ENCODE data around the gene SUGCT.
"Not testable (repeated sequence)": the region's sequence is repeated elsewhere in the genome, so short reads cannot be mapped to it uniquely, and the experiment has no call there.

The SUGCT gene

GRCh38 chr7:40400525-40400924, 265.7 kb downstream of the SUGCT start:
- FAIRE-seq = no peak
- TF ChIP-seq POU2F2 (IDR thresholded peaks at IDR 0.05; ENCODE audit: low read depth, low read length) (no peak), POLR2A (IDR thresholded peaks at IDR 0.05; ENCODE audit: low read depth, low read length) (no peak), POLR2AphosphoS5 (IDR thresholded peaks at IDR 0.05; ENCODE audit: low read depth, low read length) (no peak), SPI1 (IDR thresholded peaks at IDR 0.05; ENCODE audit: low read depth, low read length) (no peak), TAF1 (IDR thresholded peaks at IDR 0.05; ENCODE audit: low read depth, low read length) (no peak), PAX5 (IDR thresholded peaks at IDR 0.05; ENCODE audit: insufficient read depth, low read length, severe bottlenecking) (no peak)

GRCh38 chr7:40401406-40401805, 266.6 kb downstream of the SUGCT start:
- FAIRE-seq = no peak
- no peak for TF ChIP-seq POLR2AphosphoS5 (IDR thresholded peaks at IDR 0.05; ENCODE audit: low read depth, low read length)
- no peak for TF ChIP-seq SPI1 (IDR thresholded peaks at IDR 0.05; ENCODE audit: low read depth, low read length)
- TF ChIP-seq POU2F2 (IDR thresholded peaks at IDR 0.05; ENCODE audit: low read depth, low read length) = no peak
- TF ChIP-seq POLR2A (IDR thresholded peaks at IDR 0.05; ENCODE audit: low read depth, low read length) = no peak
- TF ChIP-seq TAF1 (IDR thresholded peaks at IDR 0.05; ENCODE audit: low read depth, low read length) = no peak
- TF ChIP-seq PAX5 (IDR thresholded peaks at IDR 0.05; ENCODE audit: insufficient read depth, low read length, severe bottlenecking) = no peak
- no peak for DNase-seq (ENCODE audit: insufficient read length, low spot score)

More at GRCh38 chr7:40400525-40400924, 265.7 kb downstream of the SUGCT start:
- DNase-seq (ENCODE audit: insufficient read length, low spot score) = no peak

- TF ChIP-seq POLR2AphosphoS5 (IDR thresholded peaks at IDR 0.05; ENCODE audit: low read depth, low read length) (no peak), SPI1 (IDR thresholded peaks at IDR 0.05; ENCODE audit: low read depth, low read length) (no peak), POU2F2 (IDR thresholded peaks at IDR 0.05; ENCODE audit: low read depth, low read length) (no peak), POLR2A (IDR thresholded peaks at IDR 0.05; ENCODE audit: low read depth, low read length) (no peak), TAF1 (IDR thresholded peaks at IDR 0.05; ENCODE audit: low read depth, low read length) (no peak), PAX5 (IDR thresholded peaks at IDR 0.05; ENCODE audit: insufficient read depth, low read length, severe bottlenecking) (no peak)
- FAIRE-seq (no peak), DNase-seq (ENCODE audit: insufficient read length, low spot score) (no peak)
These were observed 267.9 kb downstream of the SUGCT start for GRCh38 chr7:40402661-40403060.

GRCh38 chr7:40403703-40404476, 269.1 kb downstream of the SUGCT start:
- DNase-seq (ENCODE audit: insufficient read length, low spot score) (no peak), FAIRE-seq (no peak)
- no peak for TF ChIP-seq TAF1 (IDR thresholded peaks at IDR 0.05; ENCODE audit: low read depth, low read length)
- no peak for TF ChIP-seq SPI1 (IDR thresholded peaks at IDR 0.05; ENCODE audit: low read depth, low read length)
- TF ChIP-seq POLR2A (IDR thresholded peaks at IDR 0.05; ENCODE audit: low read depth, low read length) = no peak
- TF ChIP-seq PAX5 (IDR thresholded peaks at IDR 0.05; ENCODE audit: insufficient read depth, low read length, severe bottlenecking) = no peak
- TF ChIP-seq POU2F2 (IDR thresholded peaks at IDR 0.05; ENCODE audit: low read depth, low read length) = no peak
- TF ChIP-seq POLR2AphosphoS5 (IDR thresholded peaks at IDR 0.05; ENCODE audit: low read depth, low read length) = no peak

- DNase-seq (ENCODE audit: insufficient read length, low spot score) = no peak
- FAIRE-seq = no peak
- TF ChIP-seq POU2F2 (IDR thresholded peaks at IDR 0.05; ENCODE audit: low read depth, low read length) = no peak
- no peak for TF ChIP-seq POLR2AphosphoS5 (IDR thresholded peaks at IDR 0.05; ENCODE audit: low read depth, low read length)
- TF ChIP-seq SPI1 (IDR thresholded peaks at IDR 0.05; ENCODE audit: low read depth, low read length) = no peak
- no peak for TF ChIP-seq TAF1 (IDR thresholded peaks at IDR 0.05; ENCODE audit: low read depth, low read length)
- TF ChIP-seq POLR2A (IDR thresholded peaks at IDR 0.05; ENCODE audit: low read depth, low read length) = no peak
- TF ChIP-seq PAX5 (IDR thresholded peaks at IDR 0.05; ENCODE audit: insufficient read depth, low read length, severe bottlenecking) = no peak
These were observed 271.2 kb downstream of the SUGCT start for GRCh38 chr7:40405991-40406390.

GRCh38 chr7:40412323-40412722, 277.5 kb downstream of the SUGCT start:
- DNase-seq (ENCODE audit: insufficient read length, low spot score) = no peak
- no peak for TF ChIP-seq PAX5 (IDR thresholded peaks at IDR 0.05; ENCODE audit: insufficient read depth, low read length, severe bottlenecking)
- TF ChIP-seq TAF1 (IDR thresholded peaks at IDR 0.05; ENCODE audit: low read depth, low read length) = no peak
- TF ChIP-seq SPI1 (IDR thresholded peaks at IDR 0.05; ENCODE audit: low read depth, low read length) = no peak
- TF ChIP-seq POLR2AphosphoS5 (IDR thresholded peaks at IDR 0.05; ENCODE audit: low read depth, low read length) = no peak
- no peak for TF ChIP-seq POLR2A (IDR thresholded peaks at IDR 0.05; ENCODE audit: low read depth, low read length)
- TF ChIP-seq POU2F2 (IDR thresholded peaks at IDR 0.05; ENCODE audit: low read depth, low read length) = no peak
- FAIRE-seq = no peak

- not testable (repeated sequence) for FAIRE-seq
These were observed 279.9 kb downstream of the SUGCT start for GRCh38 chr7:40414704-40415103.

GRCh38 chr7:40418448-40418847, 283.6 kb downstream of the SUGCT start:
- no peak for DNase-seq (ENCODE audit: insufficient read length, low spot score)
- TF ChIP-seq POU2F2 (IDR thresholded peaks at IDR 0.05; ENCODE audit: low read depth, low read length) (no peak), PAX5 (IDR thresholded peaks at IDR 0.05; ENCODE audit: insufficient read depth, low read length, severe bottlenecking) (no peak), TAF1 (IDR thresholded peaks at IDR 0.05; ENCODE audit: low read depth, low read length) (no peak), POLR2AphosphoS5 (IDR thresholded peaks at IDR 0.05; ENCODE audit: low read depth, low read length) (no peak), POLR2A (IDR thresholded peaks at IDR 0.05; ENCODE audit: low read depth, low read length) (no peak), SPI1 (IDR thresholded peaks at IDR 0.05; ENCODE audit: low read depth, low read length) (no peak)
- no peak for FAIRE-seq

More at GRCh38 chr7:40414704-40415103, 279.9 kb downstream of the SUGCT start:
- DNase-seq (ENCODE audit: insufficient read length, low spot score) = not testable (repeated sequence)

GRCh38 chr7:40418983-40419382, 284.2 kb downstream of the SUGCT start:
- DNase-seq (ENCODE audit: insufficient read length, low spot score) = no peak
- TF ChIP-seq POU2F2 (IDR thresholded peaks at IDR 0.05; ENCODE audit: low read depth, low read length) = no peak
- no peak for TF ChIP-seq TAF1 (IDR thresholded peaks at IDR 0.05; ENCODE audit: low read depth, low read length)
- no peak for TF ChIP-seq PAX5 (IDR thresholded peaks at IDR 0.05; ENCODE audit: insufficient read depth, low read length, severe bottlenecking)
- no peak for TF ChIP-seq POLR2AphosphoS5 (IDR thresholded peaks at IDR 0.05; ENCODE audit: low read depth, low read length)
- no peak for TF ChIP-seq SPI1 (IDR thresholded peaks at IDR 0.05; ENCODE audit: low read depth, low read length)
- TF ChIP-seq POLR2A (IDR thresholded peaks at IDR 0.05; ENCODE audit: low read depth, low read length) = no peak
- no peak for FAIRE-seq

GRCh38 chr7:40419806-40420205, 285.0 kb downstream of the SUGCT start:
- FAIRE-seq (no peak), DNase-seq (ENCODE audit: insufficient read length, low spot score) (no peak)
- TF ChIP-seq PAX5 (IDR thresholded peaks at IDR 0.05; ENCODE audit: insufficient read depth, low read length, severe bottlenecking) = no peak
- TF ChIP-seq POLR2A (IDR thresholded peaks at IDR 0.05; ENCODE audit: low read depth, low read length) = no peak
- no peak for TF ChIP-seq TAF1 (IDR thresholded peaks at IDR 0.05; ENCODE audit: low read depth, low read length)
- TF ChIP-seq POLR2AphosphoS5 (IDR thresholded peaks at IDR 0.05; ENCODE audit: low read depth, low read length) = no peak
- no peak for TF ChIP-seq SPI1 (IDR thresholded peaks at IDR 0.05; ENCODE audit: low read depth, low read length)
- no peak for TF ChIP-seq POU2F2 (IDR thresholded peaks at IDR 0.05; ENCODE audit: low read depth, low read length)
